Loucy (cell line): ENCODE results near the gene H2BK1.
A peak's percentile ranks its signal among the peaks of the same experiment; 100 is the strongest.

Experiments used
- H2AFZ ChIP-seq: fragments of 200-600 bp; sonication (generic); 2 replicates; pipeline ENCODE4 v1.6.0; 2016; ENCODE audit warnings: antibody characterized with exemption, mild to moderate bottlenecking, low read length, moderate library complexity
- H3F3A ChIP-seq: fragments of 200-600 bp; 2 replicates; pipeline ENCODE4 v1.6.0; 2016; ENCODE audit warnings: antibody characterized with exemption, low read depth, mild to moderate bottlenecking
- H3K27me3 ChIP-seq: fragments of 200-600 bp; sonication (generic); 2 replicates; pipeline ENCODE4 v1.6.1; 2014; ENCODE audit warnings: low read length, mild to moderate bottlenecking; ENCODE audit not compliant: insufficient read depth, poor library complexity, severe bottlenecking
- H3K36me3 ChIP-seq: fragments of 200-600 bp; sonication (generic); 2 replicates; pipeline ENCODE4 v1.6.1; 2016; ENCODE audit warnings: low read length; ENCODE audit not compliant: insufficient read depth
- H3K4me1 ChIP-seq: fragments of 200-600 bp; sonication (generic); 2 replicates; pipeline ENCODE4 v1.5.1; 2014; ENCODE audit warnings: low read length, mild to moderate bottlenecking; ENCODE audit not compliant: insufficient read depth, poor library complexity, severe bottlenecking
- H3K4me2 ChIP-seq: fragments of 200-600 bp; sonication (generic); 2 replicates; pipeline ENCODE4 v1.6.0; 2014; ENCODE audit warnings: antibody characterized with exemption, low read length, low read depth, mild to moderate bottlenecking; ENCODE audit not compliant: poor library complexity, severe bottlenecking
- H3K4me3 ChIP-seq: fragments of 200-600 bp; sonication (generic); 2 replicates; pipeline ENCODE4 v1.5.1; 2014; ENCODE audit warnings: low read length, mild to moderate bottlenecking, mixed read lengths; ENCODE audit not compliant: poor library complexity, severe bottlenecking
- H3K79me2 ChIP-seq: fragments of 200-600 bp; sonication (generic); 2 replicates; pipeline ENCODE4 v1.6.1; 2014; ENCODE audit warnings: low read length; ENCODE audit not compliant: insufficient read depth
- H3K9ac ChIP-seq: fragments of 200-600 bp; sonication (generic); 2 replicates; pipeline ENCODE4 v1.6.0; 2014; ENCODE audit warnings: mild to moderate bottlenecking, low read depth, low read length, moderate library complexity; ENCODE audit not compliant: poor library complexity, severe bottlenecking
- H3K9me2 ChIP-seq: fragments of 200-600 bp; sonication (generic); replicated peaks from 2 replicates; pipeline ENCODE4 v1.6.1; 2016; ENCODE audit warnings: low read depth, low read length, mixed read lengths
- H3K9me3 ChIP-seq: fragments of 200-600 bp; sonication (generic); 2 replicates; pipeline ENCODE4 v1.6.1; 2014; ENCODE audit warnings: mild to moderate bottlenecking, antibody characterized with exemption, low read length, low read depth; ENCODE audit not compliant: insufficient read depth
- H4K20me1 ChIP-seq: fragments of 200-600 bp; sonication (generic); 2 replicates; pipeline ENCODE4 v1.6.0; 2014; ENCODE audit warnings: antibody characterized with exemption, low read length, mild to moderate bottlenecking; ENCODE audit not compliant: insufficient read depth, poor library complexity, severe bottlenecking
- CTCF ChIP-seq: fragments of 200-600 bp; sonication (generic); conservative IDR thresholded peaks from 2 replicates; pipeline ENCODE4 v1.5.1; 2014; ENCODE audit warnings: mild to moderate bottlenecking, antibody characterized with exemption, low read length
- EZH2phosphoT487 ChIP-seq: fragments of 200-600 bp; IDR thresholded peaks from 2 replicates; pipeline ENCODE4 v1.6.1; 2018; ENCODE audit warnings: antibody characterized with exemption, mild to moderate bottlenecking, moderate library complexity, borderline replicate concordance

H2BK1 gene

GRCh38 chr7:151210087-151210854 is at the start of gene H2BK1:
TSS of gene H2BK1 (minus strand) at chr7:151210488. CDS start at chr7:151210318, 170 bp downstream.
- Histone ChIP-seq H3K9me2 (no peaks in the 10 kb centered on the region), H3K9ac (peak within 1 kb of the TSS; percentile 20), H3K4me3 (no peak within 1 kb of the TSS), H3K27me3 (no peaks in the 10 kb centered on the region), H3K79me2 (no peaks in the 10 kb centered on the region), H4K20me1 (no peaks in the 10 kb centered on the region), H3K4me2 (no peak within 1 kb of the TSS), H2AFZ (no peak within 1 kb of the TSS), H3F3A (0 out of 2 replicates have a peak, but pooled peaks cover 7% of the 10 kb centered on the region), H3K4me1 (peaks cover 46% of the 10 kb centered on the region), H3K9me3 (no peaks in the 10 kb centered on the region), H3K36me3 (peaks cover 22% of the 10 kb centered on the region; the same call in 1 of the 2 replicates)
- no peak for TF ChIP-seq CTCF
- TF ChIP-seq EZH2phosphoT487: no peak

GRCh38 chr7:151257990-151258389 is 47.7 kb upstream of the H2BK1 start:
- Histone ChIP-seq H3K36me3 (no peaks in the 10 kb centered on the region), H3F3A (no peaks in the 10 kb centered on the region), H3K4me2 (no peak overlapping the region), H2AFZ (no peak overlapping the region), H3K4me1 (no peaks in the 10 kb centered on the region), H3K27me3 (no peaks in the 10 kb centered on the region), H4K20me1 (no peaks in the 10 kb centered on the region), H3K9ac (no peak overlapping the region), H3K9me2 (no peaks in the 10 kb centered on the region), H3K4me3 (no peak overlapping the region), H3K79me2 (no peaks in the 10 kb centered on the region), H3K9me3 (no peaks in the 10 kb centered on the region)
- TF ChIP-seq CTCF: no peak
- TF ChIP-seq EZH2phosphoT487: no peak

- Histone ChIP-seq H3K9me3 (no peaks in the 10 kb centered on the region), H3K9ac (no peak overlapping the region), H3K4me2 (no peak overlapping the region), H3K27me3 (no peaks in the 10 kb centered on the region), H3K4me1 (peaks cover 5% of the 10 kb centered on the region), H4K20me1 (no peaks in the 10 kb centered on the region), H3K4me3 (no peak overlapping the region), H3K36me3 (no peaks in the 10 kb centered on the region), H3K79me2 (no peaks in the 10 kb centered on the region), H3F3A (no peaks in the 10 kb centered on the region), H3K9me2 (no peaks in the 10 kb centered on the region), H2AFZ (no peak overlapping the region)
- TF ChIP-seq CTCF (no peak), EZH2phosphoT487 (no peak)
Observed at GRCh38 chr7:151256410-151257045, 46.2 kb upstream of the H2BK1 start.
